Natural killer cell treated with Interleukin-12 subunit alpha and Interleukin-12 subunit beta and Interleukin-15 and Interleukin-18, amount 100 ng/mL, for 72 hours (primary cell): ENCODE measurements around the gene UBAP1L. TPM values are rescaled to one million over a fixed set of nuclear protein-coding genes. Genes with fewer than 3 reads are reported as not detected.
A peak's percentile ranks its signal among the peaks of the same experiment; 100 is the strongest.
"Not testable (repeated sequence)": the region's sequence is repeated elsewhere in the genome, so short reads cannot be mapped to it uniquely, and the experiment has no call there.

ENCODE experiments used
- ATAC-seq, 2 donors: fragments of 150-1000 bp; cut with Tn5 transposase in 1 of 2; sonication (Bioruptor Pico), chemical (Tn5 transposase) in 1 of 2; 2 replicates each; pipeline ENCODE4 v1.10.0; 2021
- DNase-seq: peaks from one replicate; pipeline ENCODE4 v3.0.0; 2022; ENCODE audit warnings: low spot score
- H3K27ac Mint-ChIP-seq, 2 donors: 1 replicate in 1 of 2; 2 replicates in 1 of 2; pipeline ENCODE4 v1.8.0; 2022; ENCODE audit warnings: mixed read lengths in 2 of 2, mild to moderate bottlenecking in 1 of 2, moderate library complexity in 1 of 2
- H3K27me3 Mint-ChIP-seq, 2 donors: 1 replicate in 1 of 2; 2 replicates in 1 of 2; pipeline ENCODE4 v1.8.0; 2022; ENCODE audit warnings: mixed read lengths in 2 of 2
- H3K36me3 Mint-ChIP-seq: one replicate; pipeline ENCODE4 v1.8.0; 2022; ENCODE audit warnings: mixed read lengths
- H3K4me1 Mint-ChIP-seq, 2 donors: 1 replicate in 1 of 2; 2 replicates in 1 of 2; pipeline ENCODE4 v1.8.0; 2022; ENCODE audit warnings: low read depth in 2 of 2, mixed read lengths in 2 of 2, mild to moderate bottlenecking in 1 of 2
- H3K4me3 Mint-ChIP-seq: one replicate; pipeline ENCODE4 v1.8.0; 2022; ENCODE audit warnings: mixed read lengths
- H3K9me3 Mint-ChIP-seq: 2 replicates; pipeline ENCODE4 v1.8.0; 2022; ENCODE audit warnings: mixed read lengths
- total RNA-seq, 2 donors: library from RNA; stranded (reverse); gene quantifications; one replicate each; pipeline ENCODE4 v1.2.3, GENCODE V29; 2022

Gene UBAP1L
- total RNA-seq, 2 donors from 2014 or later, result 5.7 to 14.2 TPM

DNA sequence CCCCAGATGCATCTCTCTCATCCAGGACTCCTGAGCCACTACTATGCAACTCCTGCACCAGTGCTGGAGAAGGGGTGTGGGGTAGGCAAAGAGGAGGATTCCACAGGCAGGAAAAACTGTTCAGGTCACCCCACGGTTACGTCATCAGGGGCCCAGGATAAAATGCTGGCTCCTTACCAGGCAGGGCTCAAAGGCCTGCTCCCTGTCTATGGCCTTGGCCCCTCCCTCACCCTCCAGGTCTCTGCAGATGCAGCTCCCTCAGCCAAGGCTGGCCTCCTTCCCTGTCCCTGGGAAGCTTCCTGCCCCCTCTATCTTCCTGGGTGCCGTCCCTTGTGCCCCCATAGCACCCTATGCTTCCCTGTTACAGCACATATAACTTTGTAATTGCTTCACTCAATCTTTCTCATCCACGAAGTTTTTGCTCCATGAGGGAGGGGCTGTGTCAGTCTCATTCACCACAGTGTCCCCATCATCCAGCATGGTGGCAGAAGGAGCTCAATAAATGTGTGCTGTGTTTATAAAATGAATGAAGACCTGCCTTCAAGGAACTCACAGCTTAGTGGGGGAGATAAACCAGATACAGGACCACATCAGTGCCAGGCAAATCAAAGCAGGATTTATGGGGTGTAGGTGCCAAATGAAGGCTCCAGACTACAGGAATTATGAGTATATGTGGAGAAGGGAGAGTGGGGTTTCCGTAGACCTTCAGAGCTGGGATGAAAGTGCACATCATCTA lies 19.8 kb downstream of the UBAP1L start:
- no peaks in the 10 kb centered on the region for H3K27me3 Mint-ChIP-seq
- ATAC-seq, result no peak

GRCh38 chr15:65094294-65094995 lies 20.6 kb downstream of the UBAP1L start:
- Mint-ChIP-seq H3K4me3 (no peak overlapping the region), H3K4me1 (no peaks in the 10 kb centered on the region), H3K9me3 (no peaks in the 10 kb centered on the region), H3K36me3 (peaks cover 7% of the 10 kb centered on the region), H3K27ac (peak overlapping the region in 1 of 2 donors; percentile 25), H3K27me3 (no peaks in the 10 kb centered on the region)
- no peak for ATAC-seq
- DNase-seq, result no peak

More for the DNA sequence above, 19.8 kb downstream of the UBAP1L start:
- H3K27ac Mint-ChIP-seq, result no peak overlapping the region
- no peak for DNase-seq
- no peaks in the 10 kb centered on the region for H3K9me3 Mint-ChIP-seq
- H3K4me1 Mint-ChIP-seq, result no peaks in the 10 kb centered on the region
- no peak overlapping the region for H3K4me3 Mint-ChIP-seq
- H3K36me3 Mint-ChIP-seq, result peaks cover 7% of the 10 kb centered on the region

GRCh38 chr15:65093793-65094170 lies 21.2 kb downstream of the UBAP1L start:
- not testable (repeated sequence) for H3K9me3 Mint-ChIP-seq, ATAC-seq, H3K4me1 Mint-ChIP-seq, H3K27me3 Mint-ChIP-seq, H3K27ac Mint-ChIP-seq, DNase-seq, H3K36me3 Mint-ChIP-seq, H3K4me3 Mint-ChIP-seq

DNA sequence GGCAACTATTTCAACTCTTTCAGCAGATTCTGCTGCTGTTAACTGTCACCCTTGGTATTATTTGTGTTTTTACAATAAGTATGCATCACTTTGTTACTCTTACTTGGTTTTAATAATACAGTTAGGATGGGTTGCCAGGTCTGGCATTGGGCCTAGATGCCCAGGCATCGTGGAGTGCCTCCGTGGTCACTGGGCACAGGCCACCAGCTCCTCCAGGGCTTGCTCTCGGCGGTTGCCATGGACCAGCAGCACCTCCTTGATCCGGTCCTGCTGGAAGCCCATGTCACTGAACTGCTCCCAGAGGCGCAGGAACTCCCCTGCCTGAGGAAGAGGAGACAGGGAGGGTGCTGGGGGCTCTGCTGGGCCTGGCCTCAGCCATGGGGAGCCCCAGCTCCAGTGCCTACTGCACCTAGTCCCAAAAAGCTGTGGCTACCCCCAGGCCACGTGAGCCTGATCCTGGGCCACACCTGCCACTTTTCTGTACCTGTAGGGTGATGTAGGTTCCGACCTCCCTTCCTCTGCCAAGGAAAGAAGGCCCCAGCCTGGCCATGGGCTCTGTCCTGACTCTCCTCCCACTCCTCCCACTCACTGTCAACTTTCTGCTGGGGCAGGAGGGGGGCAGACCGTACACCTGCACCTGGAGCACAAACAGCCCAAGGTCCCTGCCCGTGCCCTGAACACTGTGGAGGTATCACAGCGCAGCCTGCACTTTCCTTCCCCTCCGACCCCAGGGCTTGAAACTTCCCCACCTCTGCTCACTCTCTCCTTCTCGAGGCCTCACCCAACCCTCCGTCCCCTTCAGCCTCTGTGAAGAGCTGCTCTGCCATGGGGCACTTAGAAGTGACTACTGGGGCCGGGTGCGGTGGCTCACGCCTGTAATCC lies 21.8 kb downstream of the UBAP1L start:
- peaks cover 2% of the 10 kb centered on the region for H3K36me3 Mint-ChIP-seq
- no peaks in the 10 kb centered on the region for H3K9me3 Mint-ChIP-seq
- H3K4me3 Mint-ChIP-seq, result no peak overlapping the region
- no peaks in the 10 kb centered on the region for H3K4me1 Mint-ChIP-seq
- no peak for DNase-seq
- no peak for ATAC-seq
- no peak overlapping the region for H3K27ac Mint-ChIP-seq
- no peaks in the 10 kb centered on the region for H3K27me3 Mint-ChIP-seq

DNA sequence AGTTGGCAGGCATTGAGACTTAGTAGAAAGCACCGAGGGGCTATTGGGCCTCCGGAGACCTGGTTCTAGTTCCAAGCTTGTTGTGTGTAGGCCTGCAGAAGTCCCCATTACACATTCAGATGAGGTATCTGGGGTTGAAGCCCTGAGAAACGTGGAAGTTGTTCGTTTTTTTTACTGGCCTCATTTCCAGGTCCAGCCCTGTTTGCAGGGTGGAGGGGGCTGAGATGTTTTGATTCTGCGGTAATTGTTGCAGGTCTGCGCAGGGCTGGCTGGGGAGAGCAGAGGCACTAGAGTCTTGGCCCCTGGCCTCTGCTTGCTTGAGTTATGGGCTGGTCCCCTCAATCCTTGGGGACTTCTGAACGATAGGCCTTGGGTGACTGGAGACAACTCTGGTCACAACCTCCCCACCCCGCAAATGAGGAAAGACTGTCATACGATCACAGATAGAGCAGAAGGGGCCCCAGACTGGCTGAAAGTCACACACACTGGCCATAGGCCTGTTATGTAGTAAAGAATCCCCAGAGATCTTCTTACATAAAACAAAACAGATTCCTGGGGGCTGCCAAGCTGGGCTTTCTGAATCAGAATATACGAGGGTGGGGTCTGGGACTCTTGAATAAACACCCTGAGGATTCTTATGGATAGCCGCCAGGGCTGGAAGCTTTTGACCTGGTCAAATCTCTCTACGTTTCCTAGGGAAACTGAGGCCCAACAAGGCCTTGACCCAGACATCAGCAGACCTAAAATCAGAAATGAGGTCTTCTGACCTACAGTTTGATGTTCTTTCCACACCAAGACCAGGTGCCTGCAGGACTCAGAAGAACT lies 22.8 kb downstream of the UBAP1L start:
- H3K27ac Mint-ChIP-seq, result no peak overlapping the region
- H3K36me3 Mint-ChIP-seq, result no peaks in the 10 kb centered on the region
- DNase-seq (no peak), ATAC-seq (no peak)
- H3K9me3 Mint-ChIP-seq, result no peaks in the 10 kb centered on the region
- no peak overlapping the region for H3K4me3 Mint-ChIP-seq
- H3K27me3 Mint-ChIP-seq, result no peaks in the 10 kb centered on the region
- H3K4me1 Mint-ChIP-seq, result peaks cover 0 to 4% of the 10 kb centered on the region in 2 donors

- Mint-ChIP-seq H3K27me3 (no peaks in the 10 kb centered on the region), H3K36me3 (no peaks in the 10 kb centered on the region)
Measured at GRCh38 chr15:65089206-65089824, 25.7 kb downstream of the UBAP1L start.

GRCh38 chr15:65088643-65089021 lies 26.4 kb downstream of the UBAP1L start:
- ATAC-seq (no peak), DNase-seq (no peak)
- Mint-ChIP-seq H3K9me3 (no peaks in the 10 kb centered on the region), H3K4me1 (peaks cover 0 to 12% of the 10 kb centered on the region in 2 donors), H3K36me3 (no peaks in the 10 kb centered on the region), H3K4me3 (no peak overlapping the region), H3K27ac (no peak overlapping the region), H3K27me3 (peaks cover 6 to 7% of the 10 kb centered on the region in 2 donors)

More at GRCh38 chr15:65089206-65089824, 25.7 kb downstream of the UBAP1L start:
- DNase-seq (no peak), ATAC-seq (no peak)
- no peak overlapping the region for H3K4me3 Mint-ChIP-seq
- no peak overlapping the region for H3K27ac Mint-ChIP-seq
- no peaks in the 10 kb centered on the region for H3K9me3 Mint-ChIP-seq
- H3K4me1 Mint-ChIP-seq, result peaks cover 0 to 8% of the 10 kb centered on the region in 2 donors

DNA sequence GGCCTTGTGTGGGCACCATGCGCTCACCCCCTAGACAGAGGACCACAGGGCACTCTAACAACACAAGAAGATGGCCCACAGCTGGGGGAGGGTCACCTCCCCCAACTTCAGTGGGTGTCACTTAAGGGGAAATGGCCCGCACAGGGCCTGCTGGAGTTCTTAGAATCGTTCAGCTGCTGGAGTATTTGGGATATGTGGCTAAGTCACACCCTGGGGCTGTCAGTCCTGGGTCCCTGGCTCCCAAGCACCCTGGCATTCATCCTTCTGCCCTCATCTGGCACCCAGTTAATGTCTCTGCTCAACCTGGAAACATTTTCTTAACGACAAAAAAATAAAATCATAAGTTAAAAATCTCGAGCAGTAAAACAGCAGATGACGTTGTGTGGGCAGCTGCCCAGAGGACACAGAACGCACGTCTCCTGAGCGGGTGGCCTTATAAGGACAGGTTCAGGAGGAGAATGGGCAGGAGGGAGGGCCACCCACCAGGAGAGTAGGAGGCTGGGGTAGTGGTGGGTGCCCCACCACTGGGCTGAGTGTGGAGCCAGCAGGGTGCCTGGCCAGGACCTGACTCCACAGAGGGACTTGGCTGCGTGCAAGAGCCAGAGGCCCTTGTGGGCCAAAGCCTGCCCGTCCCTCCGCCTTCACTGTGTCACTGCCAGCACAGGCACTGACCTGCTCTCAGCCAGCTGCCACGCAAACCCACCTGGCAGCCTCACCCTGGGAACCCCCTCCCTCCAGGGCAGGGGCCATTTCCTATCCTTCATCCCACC lies 26.9 kb downstream of the UBAP1L start:
- ATAC-seq (no peak), DNase-seq (peak; percentile 51)
- H3K27ac Mint-ChIP-seq, result no peak overlapping the region
- peaks cover 6 to 9% of the 10 kb centered on the region in 2 donors for H3K27me3 Mint-ChIP-seq
- no peaks in the 10 kb centered on the region for H3K36me3 Mint-ChIP-seq
- H3K4me3 Mint-ChIP-seq, result no peak overlapping the region
- H3K4me1 Mint-ChIP-seq, result peaks cover 0 to 12% of the 10 kb centered on the region in 2 donors
- H3K9me3 Mint-ChIP-seq, result no peaks in the 10 kb centered on the region

DNA sequence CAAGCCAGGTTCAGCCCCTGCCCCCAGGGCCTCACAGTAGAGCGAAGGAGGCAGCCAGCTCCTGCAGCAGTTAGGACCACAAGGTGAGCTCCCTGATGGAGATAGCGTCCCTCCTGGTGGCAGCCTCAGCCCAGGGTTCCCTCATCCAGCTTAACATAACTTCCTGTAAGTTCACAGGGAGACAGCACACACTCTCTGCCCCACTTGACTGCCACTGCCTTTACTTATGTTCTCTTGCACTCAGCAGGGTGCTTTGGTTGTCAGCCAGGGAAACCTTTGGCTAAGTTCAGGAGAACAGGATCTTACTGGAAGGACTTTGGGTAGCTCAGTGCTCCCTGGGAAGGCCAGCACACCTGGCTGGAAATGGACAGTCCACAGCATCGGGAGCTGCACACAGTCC lies 27.6 kb downstream of the UBAP1L start:
- no peaks in the 10 kb centered on the region for H3K36me3 Mint-ChIP-seq
- H3K9me3 Mint-ChIP-seq, result no peaks in the 10 kb centered on the region
- H3K27me3 Mint-ChIP-seq, result peaks cover 12 to 15% of the 10 kb centered on the region in 2 donors
- no peak overlapping the region for H3K4me3 Mint-ChIP-seq
- ATAC-seq (no peak), DNase-seq (no peak)
- peaks cover 6 to 18% of the 10 kb centered on the region in 2 donors for H3K4me1 Mint-ChIP-seq
- peak overlapping the region in 1 of 2 donors; percentile 47 for H3K27ac Mint-ChIP-seq

GRCh38 chr15:65086680-65087111 lies 28.3 kb downstream of the UBAP1L start:
- no peaks in the 10 kb centered on the region for H3K36me3 Mint-ChIP-seq
- ATAC-seq (no peak), DNase-seq (no peak)
- H3K27ac Mint-ChIP-seq, result no peak overlapping the region
- peaks cover 14 to 19% of the 10 kb centered on the region in 2 donors for H3K27me3 Mint-ChIP-seq
- peaks cover 8 to 19% of the 10 kb centered on the region in 2 donors for H3K4me1 Mint-ChIP-seq
- H3K9me3 Mint-ChIP-seq, result no peaks in the 10 kb centered on the region
- H3K4me3 Mint-ChIP-seq, result no peak overlapping the region

GRCh38 chr15:65085990-65086679 lies 28.9 kb downstream of the UBAP1L start:
- no peaks in the 10 kb centered on the region for H3K36me3 Mint-ChIP-seq
- peaks cover 8 to 19% of the 10 kb centered on the region in 2 donors for H3K4me1 Mint-ChIP-seq
- no peaks in the 10 kb centered on the region for H3K9me3 Mint-ChIP-seq
- no peak overlapping the region for H3K4me3 Mint-ChIP-seq
- ATAC-seq, result peak in 1 of 2 donors; percentile 14
- DNase-seq, result no peak
- H3K27ac Mint-ChIP-seq, result no peak overlapping the region
- H3K27me3 Mint-ChIP-seq, result peaks cover 14 to 19% of the 10 kb centered on the region in 2 donors
